ENCODE results near the gene MRTFB. TPM values are rescaled to one million over a fixed set of nuclear protein-coding genes. Genes with fewer than 3 reads are reported as not detected.

The MRTFB gene
- total and polyA plus RNA-seq, 2 experiments from 2014 or later, result 13.9 to 22.2 TPM

- no peak for TF ChIP-seq REST (IDR thresholded peaks at IDR 0.05; ENCODE audit: unreplicated experiment)
Measured at GRCh38 chr16:14105760-14106375, 34.7 kb downstream of the MRTFB start (continued).

- ATAC-seq (no peak; the same call in 2 of the 3 replicates), DNase-seq (ENCODE audit: low spot score) (no peak)
- peaks cover 21% of the 10 kb centered on the region for H3K4me1 ChIP-seq (ENCODE audit: insufficient read depth)
- no peak overlapping the region for H3K4me2 ChIP-seq
- no peak overlapping the region for H3K27ac ChIP-seq (ENCODE audit: low read depth)
- no peaks in the 10 kb centered on the region for H3K9me2 ChIP-seq (ENCODE audit: insufficient read depth)
- Mint-ChIP-seq H3K4me1 (peaks cover 34% of the 10 kb centered on the region), H3K36me3 (ENCODE audit: low read depth) (no peaks in the 10 kb centered on the region), H3K4me3 (no peak overlapping the region), H3K9me3 (no peaks in the 10 kb centered on the region), H3K27ac (no peak overlapping the region), H3K27me3 (ENCODE audit: insufficient read depth, low read depth, poor library complexity) (no peaks in the 10 kb centered on the region)
- H3K36me3 ChIP-seq (ENCODE audit: insufficient read depth), result no peaks in the 10 kb centered on the region
- no peak overlapping the region for H2AFZ ChIP-seq
- H4K20me1 ChIP-seq (replicated peaks; ENCODE audit: insufficient read depth), result peaks cover 21% of the 10 kb centered on the region; the same call in 1 of the 2 replicates
- H3F3A ChIP-seq (replicated peaks; ENCODE audit: low read depth), result no peaks in the 10 kb centered on the region
- H3K4me3 ChIP-seq, result no peak overlapping the region
- H3K27me3 ChIP-seq (ENCODE audit: insufficient read depth), result no peaks in the 10 kb centered on the region
- H3K79me2 ChIP-seq (replicated peaks; ENCODE audit: insufficient read depth), result peaks cover 87% of the 10 kb centered on the region
- TF ChIP-seq ETS1 (IDR thresholded peaks at IDR 0.05) (no peak), STAT1 (IDR thresholded peaks at IDR 0.05; ENCODE audit: unreplicated experiment) (no peak), POLR2AphosphoS5 (IDR thresholded peaks at IDR 0.05; ENCODE audit: low read depth) (no peak), CTCF (conservative IDR thresholded peaks at IDR 0.05; ENCODE audit: low read depth in 2 of 2) (no peak), CREB1 (CRISPR knock-in tag; IDR thresholded peaks at IDR 0.05; ENCODE audit: low read depth) (no peak), JUNB (IDR thresholded peaks at IDR 0.05; ENCODE audit: unreplicated experiment) (no peak), EZH2 (IDR thresholded peaks at IDR 0.05; ENCODE audit: low read depth, unreplicated experiment) (no peak), EZH2phosphoT487 (IDR thresholded peaks at IDR 0.05; ENCODE audit: unreplicated experiment) (no peak), ZNF114 (CRISPR knock-in tag; IDR thresholded peaks at IDR 0.05) (no peak), ZNF331 (CRISPR knock-in tag; IDR thresholded peaks at IDR 0.05; ENCODE audit: low read depth) (no peak), NANOG (IDR thresholded peaks at IDR 0.05; ENCODE audit: borderline replicate concordance) (no peak), ZNF462 (CRISPR knock-in tag; IDR thresholded peaks at IDR 0.05) (no peak)
Measured at GRCh38 chr16:14106457-14106856, 35.3 kb downstream of the MRTFB start.
